HG02852 (cell line): Measurements from ENCODE around the gene HS3ST3B1.

Source experiments
- ATAC-seq: cut with Tn5 transposase; IDR thresholded peaks from one replicate; pipeline ENCODE4 v1.9.1; 2021; ENCODE audit warnings: mild to moderate bottlenecking, moderate library complexity; ENCODE audit not compliant: unreplicated experiment

The HS3ST3B1 gene

DNA sequence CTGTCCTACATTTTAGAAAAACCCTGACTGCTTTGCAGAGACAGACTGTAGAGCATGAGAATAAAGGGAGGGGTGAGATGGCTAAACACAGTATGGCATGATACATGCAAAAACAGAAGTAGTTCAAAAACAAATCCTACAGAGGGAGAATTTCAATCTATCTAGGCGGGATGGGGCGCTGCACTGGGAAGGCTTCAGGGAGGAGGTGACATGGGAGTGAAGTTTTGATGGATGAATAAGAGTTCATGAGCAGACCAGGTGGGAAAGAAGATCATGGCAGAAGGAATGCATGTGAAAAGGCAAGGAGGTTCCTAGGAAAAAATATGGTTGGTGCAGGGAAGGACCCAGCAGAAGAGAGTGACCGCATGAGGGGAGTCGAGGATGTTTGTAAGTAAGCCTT lies 19.2 kb downstream of the HS3ST3B1 start:
- ATAC-seq, result no peak

DNA sequence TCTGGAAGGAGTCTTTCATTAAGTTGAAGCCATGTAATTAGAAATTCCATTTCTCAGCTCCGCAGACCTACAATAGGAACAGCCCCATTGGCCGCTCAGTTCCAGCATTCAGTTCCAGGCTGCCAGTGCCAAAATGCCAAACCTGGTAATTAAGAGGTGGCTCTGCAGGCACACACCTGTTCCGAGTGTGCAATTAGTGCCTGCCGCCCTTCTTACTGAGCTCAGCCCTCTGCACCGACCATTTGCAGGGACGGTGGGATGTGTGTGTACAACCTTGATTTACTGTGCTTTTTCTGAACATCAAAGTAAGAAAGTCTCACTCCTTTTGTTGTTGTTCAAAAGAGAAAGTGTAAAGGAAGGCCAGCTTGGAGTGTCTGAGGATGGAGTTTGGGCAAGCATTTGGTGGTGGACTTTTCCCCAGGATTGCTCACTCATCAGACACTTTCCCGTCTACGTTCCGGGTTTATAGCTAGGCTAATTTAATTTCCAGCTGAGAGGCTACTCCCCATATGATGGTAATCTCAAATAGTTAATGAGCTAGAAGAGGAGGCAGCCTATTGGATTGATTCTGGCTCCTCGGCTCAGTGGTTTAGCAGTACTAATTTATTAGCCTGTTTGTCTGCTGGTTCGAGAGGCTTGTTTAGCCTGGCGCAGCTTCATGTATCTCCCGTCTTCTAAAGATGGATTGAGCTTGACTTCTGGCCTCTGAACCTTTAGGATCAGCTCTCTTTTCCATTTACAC lies 20.0 kb downstream of the HS3ST3B1 start:
- ATAC-seq, result no peak

DNA sequence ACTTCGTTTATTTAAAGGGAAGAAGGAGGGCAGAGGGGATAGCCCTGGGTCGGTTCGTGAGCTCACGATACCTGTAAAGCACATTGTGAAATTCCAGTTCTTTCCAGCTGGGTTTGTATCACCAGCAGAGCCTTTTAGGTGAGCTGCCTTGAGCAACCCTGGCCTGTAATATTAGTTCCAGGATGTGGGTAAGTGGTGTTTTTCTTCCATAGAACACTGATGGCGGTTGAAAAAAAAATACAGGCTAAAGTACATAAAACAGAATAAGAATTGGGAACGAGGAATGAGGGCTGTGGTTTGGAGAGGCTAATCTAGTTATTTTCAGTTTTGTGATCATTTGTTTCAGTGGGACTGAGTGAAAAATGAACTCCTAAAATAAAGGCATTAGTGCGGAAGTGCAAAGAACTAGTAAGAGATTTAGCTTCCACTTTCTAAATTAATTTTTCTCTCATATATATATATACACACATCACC lies 20.6 kb downstream of the HS3ST3B1 start:
- no peak for ATAC-seq

DNA sequence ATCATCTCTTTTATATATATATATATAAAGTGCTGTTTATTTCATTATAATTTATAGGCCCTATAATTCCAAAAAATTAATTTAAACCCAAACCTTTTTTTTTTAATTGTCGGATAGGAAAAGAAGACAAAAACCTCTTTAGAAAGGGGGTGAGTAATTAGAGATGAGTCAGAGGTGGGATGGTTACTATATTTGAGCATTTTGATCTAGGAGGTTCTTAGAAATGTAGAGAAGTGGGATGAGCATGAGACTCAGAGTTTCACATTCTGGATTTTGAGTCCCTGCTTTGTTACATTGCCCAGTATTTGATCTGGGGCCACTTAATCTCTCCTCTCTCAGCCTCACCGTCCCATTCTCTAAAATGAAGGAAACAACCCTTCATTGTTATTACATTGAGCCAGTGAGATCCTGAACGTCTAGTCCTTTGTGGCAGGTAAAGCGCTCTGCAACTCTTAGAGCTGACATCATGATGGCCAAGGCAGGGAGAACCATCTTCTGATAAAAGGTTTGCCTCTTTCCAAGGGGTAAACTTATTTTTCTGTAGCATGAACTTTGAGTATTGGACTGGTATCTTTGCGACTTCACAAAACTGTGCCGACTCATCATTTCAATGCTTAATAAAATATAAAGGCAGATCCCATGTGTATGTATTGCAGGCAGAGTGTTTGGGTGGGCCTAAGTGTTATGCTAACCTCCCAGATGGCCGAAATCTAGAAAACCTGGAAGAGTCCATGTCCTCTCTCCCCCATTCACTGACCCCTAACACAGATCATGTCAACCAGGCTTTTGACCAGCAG lies 21.3 kb downstream of the HS3ST3B1 start:
- ATAC-seq, result no peak

DNA sequence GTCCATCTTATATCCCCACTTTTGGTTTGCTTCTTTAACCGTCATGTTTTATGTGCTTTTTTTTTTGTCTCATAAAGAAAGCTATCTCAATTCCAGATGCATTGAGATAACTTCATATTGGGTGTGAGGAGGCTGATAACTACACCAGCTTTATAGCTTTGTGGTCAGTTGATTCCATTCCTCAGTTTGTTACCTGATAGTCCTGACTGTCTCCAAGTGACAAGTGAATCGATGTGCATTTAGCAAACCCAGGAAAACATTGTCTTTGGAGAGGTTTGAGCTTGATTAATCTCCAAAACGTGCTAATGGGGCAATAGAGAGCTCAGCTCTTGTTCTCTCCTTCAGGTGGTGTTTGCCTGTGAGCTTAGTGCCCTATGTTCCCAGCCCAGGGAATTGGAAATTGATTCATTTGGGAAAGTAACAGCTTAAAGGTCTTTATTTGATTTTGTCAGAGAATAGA lies 22.7 kb downstream of the HS3ST3B1 start:
- ATAC-seq, result no peak

DNA sequence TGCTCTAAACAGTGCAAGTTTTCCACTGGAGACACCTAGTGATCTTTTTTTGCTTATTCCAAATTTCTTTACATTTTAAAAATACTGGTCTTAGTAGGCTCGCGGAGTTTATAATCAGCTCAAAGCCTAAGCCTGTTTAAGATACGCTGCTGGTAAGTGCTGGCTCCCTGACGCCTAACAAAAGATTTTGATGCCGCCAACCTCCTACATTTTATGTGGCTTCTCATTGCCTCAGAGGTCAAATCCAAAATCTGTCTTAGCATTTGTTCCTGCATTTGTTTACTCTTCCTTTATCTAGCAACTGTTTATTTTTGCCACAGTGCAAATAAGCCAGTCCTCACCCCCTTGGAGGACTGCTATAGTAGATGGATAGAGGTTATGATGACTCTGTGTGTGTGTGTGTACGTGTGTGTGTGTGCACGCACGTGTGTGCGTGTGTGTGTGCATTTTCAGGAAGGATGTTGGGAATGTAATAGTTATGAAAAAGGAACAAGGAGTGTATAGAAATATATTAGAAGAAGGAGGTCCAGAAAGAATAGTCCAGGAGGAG lies 24.8 kb downstream of the HS3ST3B1 start:
- ATAC-seq, result no peak

DNA sequence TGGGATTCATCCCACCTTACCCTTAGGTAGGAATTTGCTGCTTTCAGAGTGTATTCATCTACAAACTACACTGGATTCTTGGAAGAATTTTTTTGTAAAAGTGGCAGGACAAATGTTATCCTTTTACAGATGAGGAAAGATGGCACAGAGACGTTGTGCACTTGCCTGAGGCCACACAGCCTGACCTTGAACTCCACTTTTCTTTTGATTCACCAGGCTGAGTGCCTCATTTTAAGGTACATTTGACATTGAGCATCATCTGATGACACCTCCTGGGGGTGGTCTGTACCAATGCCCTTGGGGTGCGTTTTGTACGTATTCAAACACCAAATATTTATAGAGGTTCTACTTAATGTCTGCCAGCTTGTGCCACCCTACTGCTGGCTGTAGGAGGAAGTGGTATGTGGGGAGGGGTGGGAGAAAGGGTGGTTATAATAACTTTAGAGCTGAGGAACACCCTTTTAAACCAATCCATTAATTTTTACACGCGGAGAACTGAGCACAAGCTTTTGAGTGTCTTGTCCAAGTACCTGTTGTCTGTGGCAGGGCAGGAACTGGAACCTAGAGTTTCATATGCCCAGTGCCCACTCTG lies 29.1 kb downstream of the HS3ST3B1 start:
- no peak for ATAC-seq

DNA sequence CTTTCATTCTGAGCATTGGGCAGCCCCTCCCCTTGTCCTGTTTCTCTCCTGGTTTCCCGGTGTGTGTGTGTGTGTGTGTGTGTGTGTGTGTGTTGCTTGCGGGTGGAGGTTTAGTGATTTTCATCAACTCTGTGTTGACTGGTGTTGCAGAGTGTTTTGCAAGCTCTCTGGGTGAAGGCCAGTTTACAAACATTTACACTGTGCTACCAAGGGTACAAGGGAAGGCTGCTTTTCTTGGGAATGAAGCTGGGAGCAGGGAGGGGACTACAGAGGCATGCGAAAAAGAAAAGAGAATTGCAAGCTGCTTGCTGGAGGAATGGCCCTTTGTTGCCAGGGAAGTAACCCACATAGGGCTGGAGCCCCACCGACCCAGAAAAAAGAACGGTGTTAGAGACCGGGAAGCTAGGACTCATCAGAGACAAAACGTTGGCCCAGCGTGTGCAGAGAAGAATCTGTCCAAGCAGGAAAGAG lies 29.6 kb downstream of the HS3ST3B1 start:
- ATAC-seq, result no peak

DNA sequence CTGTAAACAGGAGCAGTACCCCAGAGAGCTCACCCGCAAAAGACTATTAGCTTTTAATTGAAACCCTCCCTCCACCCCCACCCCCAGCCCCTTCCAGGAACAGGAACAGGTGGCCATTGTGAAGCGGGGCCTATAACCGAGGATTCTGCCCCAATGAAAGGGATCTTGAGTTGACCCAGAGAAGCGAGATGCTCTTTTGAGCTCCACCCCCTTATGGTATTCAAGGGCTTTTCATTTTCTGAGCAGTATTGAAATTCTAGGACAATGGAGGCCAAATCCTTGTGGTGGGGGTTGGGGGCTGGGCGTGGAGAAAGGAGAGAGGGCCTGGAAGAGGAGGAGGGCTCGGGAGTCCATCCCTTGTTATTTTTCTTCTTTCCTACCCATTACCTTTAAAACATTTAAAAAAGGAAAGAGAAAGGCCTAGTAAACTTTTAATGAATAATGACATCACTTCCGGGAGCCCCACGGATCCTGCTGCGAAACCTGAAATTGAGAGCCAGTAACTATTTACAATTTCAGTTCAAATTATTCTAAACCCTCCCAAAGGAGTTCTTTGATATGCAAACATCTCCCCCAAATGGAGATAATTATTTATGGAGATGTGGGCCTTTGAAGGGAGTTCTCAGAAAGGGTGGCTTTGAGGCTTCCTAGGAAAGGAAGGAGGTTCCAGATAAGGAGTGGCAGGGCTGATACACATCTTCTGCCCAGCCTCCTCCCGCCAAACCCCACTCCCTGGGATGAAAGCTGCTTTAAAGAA lies 30.5 kb downstream of the HS3ST3B1 start:
- no peak for ATAC-seq

DNA sequence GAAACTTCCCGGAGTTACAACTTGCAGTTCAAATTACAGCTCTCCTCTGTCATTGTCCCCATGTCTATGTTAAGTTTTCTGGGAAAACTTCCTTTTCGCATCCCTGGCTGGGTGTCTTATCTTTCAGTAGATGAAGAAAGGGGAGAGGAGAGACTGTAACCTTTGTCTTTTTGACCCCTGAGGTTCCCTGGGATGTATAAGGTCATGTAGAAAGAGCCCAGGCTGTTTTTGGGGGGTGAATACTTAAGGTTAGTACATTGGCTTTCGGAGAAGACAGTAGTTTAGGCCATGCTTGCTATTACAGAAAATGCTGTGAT lies 31.1 kb downstream of the HS3ST3B1 start:
- no peak for ATAC-seq

DNA sequence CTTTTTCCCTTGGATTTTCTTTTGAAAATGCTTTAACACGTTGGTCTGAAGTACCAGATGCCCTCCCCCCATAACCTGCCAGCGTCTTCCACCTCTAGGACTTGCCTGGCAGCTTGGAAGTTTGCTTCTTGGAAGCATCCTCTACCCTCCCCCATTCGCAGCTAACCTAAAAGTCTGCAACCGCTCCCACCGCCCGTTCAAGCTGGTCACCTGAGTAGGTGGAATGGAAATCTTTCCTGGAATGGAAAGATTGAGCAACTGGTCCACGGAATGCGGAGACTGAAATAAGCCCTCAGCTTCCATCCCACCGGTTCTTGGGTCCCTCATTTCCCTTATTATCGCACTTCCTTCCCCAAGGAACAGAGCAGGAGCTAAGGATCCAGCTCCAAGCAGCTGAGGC lies 31.4 kb downstream of the HS3ST3B1 start:
- no peak for ATAC-seq

DNA sequence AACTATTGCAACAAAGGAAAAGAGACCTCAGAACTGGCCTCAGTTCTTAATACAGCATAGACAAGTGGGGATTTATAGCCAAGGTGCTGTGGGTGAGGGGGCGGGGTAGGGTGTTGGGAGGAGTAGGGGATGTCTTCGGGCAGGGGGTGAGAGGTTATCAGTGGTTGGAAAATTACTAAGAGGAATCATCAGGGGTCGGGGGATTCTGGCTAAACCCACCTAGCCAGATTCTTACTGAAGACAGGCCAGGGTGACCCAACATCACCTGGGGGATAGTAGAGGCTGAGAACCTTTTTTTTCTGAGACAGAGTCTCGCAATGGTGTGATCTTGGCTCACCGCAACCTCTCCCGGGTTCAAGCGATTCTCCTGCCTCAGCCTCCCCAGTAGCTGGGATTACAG lies 32.6 kb downstream of the HS3ST3B1 start:
- no peak for ATAC-seq

DNA sequence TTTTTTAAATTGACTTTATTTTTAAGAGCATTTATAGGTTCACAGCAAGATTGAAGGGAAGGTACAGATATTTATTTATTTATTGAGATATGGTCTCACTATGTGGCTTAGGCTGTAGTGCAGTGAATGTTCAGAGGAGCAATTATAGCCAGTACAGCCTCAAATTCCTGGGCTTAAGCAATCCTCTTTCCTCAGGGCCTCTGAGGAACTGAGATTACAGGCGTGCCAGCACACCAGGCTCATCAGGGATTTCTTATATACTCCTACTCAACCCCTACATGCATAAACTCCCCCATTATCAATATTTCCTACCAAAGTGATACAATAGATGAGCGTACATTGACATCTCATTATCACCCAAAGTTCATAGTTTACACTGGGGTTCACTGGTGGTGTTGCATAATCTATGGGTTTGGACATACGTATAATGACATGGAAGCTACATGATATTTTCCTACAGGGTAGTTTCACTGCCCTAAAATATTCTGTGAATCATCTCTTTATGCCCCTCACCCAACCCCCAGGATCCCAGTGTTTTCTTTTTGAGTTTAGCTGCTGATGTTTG lies 33.5 kb downstream of the HS3ST3B1 start:
- ATAC-seq, result no peak

DNA sequence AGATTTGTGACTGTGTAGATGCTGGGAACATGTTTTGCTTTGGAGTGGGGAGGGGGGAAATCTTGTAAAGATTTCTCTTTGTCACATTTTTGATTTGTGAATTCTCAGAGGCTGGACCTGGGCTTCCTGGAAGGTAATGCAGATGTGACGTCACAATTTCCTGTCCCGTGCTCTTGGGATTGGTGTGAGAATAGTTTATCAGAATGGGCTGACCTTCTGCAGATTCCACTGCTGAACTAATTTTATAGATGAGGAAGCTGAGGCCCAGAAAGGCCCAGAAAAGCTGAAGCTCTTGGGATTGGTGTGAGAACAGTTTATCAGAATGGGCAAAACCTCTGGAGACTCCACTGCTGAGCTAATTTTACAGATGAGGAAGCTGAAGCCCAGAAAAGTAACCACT lies 34.0 kb downstream of the HS3ST3B1 start:
- no peak for ATAC-seq

DNA sequence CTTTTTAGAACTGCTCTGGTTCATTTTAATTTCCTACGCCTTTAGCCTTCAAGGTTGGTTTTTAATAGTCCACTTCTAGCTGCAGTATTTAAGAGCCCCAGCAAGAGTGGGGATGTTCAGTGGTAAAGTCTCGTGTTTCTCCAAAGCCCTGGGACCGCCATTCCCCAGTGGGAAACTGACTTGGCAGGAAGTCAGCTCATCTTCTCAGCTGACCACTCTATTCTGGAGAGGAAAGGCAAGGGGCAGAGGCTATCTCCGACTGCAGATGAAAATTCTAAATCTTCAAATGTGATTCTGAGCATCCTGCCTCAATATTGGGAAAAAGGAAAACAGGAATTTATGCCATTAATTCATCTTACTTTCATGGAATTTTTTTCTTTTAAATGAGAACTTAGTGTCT lies 35.5 kb downstream of the HS3ST3B1 start:
- no peak for ATAC-seq

DNA sequence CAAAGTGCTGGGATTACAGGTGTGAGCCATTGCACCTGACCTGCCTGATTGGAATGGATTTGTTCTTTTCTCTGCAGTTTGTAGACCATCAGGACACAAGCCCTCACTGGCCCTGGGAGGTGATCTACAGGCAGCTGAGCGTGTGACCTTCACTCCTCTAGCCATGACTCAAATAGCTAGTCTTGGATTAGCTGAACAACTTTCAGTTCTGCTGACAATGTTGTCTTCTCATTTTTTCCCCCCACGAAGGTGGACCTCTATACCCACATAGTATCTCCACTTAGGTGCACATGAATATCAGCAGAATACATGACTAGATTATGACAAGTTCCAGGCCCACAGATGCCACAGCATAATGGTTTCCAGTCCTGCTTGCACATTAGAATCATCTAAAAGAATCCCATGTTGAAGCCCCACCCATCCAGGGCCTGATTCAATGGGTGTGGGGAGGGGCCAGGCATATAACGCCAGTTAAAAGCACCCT lies 36.8 kb downstream of the HS3ST3B1 start:
- ATAC-seq, result peak; percentile 82

DNA sequence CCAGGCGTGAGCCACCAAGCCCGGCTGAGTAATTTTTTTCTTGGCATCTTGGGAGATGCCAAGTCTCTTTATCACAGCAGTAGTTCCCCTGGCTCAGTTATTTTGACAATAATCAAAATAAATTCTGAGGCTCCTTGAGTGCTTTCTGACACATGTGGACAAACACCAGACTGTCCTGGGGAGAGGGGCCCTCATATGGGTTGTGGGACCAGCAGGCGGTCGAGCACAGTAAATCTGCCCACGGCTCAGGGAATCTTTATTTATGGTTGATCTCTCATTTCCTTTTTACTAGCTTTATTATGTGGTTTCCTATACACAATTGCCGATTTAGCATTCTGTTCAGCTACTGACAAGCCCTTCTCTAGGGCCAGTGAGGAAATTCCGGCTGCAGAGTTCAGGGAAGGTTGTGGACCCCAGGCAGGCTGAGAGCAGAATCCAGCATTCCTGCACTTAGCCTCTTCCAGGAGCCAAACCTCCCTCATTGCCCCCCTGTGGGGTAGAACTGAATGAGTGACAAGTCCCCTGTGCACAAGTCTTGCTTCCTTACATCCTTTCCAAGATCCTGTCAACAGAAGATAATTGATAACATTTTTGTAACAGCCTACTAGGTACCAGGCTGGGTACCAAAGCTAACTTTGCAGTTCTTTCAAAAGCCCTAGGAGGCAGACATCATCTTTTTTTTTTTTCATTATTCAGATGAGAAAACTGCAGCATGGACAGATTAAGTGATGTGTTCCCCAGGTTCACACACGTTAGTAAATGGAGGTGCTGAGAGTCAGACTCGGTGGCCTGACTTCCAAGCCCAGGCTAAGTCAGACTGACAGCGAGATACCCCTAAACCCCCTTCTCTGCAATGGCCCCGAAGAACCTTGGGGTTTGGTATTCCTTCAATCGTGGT lies 40.2 kb downstream of the HS3ST3B1 start:
- no peak for ATAC-seq

DNA sequence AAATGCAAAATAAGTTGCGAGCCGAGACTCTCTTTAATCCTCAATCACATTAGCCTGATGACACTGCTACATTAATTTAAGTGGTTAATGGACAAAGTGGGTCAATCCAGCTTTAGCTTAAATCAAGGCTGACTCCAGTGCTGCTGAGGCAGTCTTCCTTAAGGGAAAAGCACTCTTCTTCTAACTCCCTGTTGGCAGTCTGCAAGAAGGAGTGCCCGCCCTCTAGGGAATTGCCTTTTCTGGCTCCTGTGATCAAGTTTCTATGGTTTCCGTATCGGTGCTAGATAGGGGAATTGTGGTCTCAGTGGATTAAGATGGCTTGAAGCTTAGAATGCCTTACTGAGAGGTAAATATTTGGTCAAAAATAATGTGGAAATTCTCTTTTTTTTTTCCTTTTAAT lies 41.0 kb downstream of the HS3ST3B1 start:
- no peak for ATAC-seq

DNA sequence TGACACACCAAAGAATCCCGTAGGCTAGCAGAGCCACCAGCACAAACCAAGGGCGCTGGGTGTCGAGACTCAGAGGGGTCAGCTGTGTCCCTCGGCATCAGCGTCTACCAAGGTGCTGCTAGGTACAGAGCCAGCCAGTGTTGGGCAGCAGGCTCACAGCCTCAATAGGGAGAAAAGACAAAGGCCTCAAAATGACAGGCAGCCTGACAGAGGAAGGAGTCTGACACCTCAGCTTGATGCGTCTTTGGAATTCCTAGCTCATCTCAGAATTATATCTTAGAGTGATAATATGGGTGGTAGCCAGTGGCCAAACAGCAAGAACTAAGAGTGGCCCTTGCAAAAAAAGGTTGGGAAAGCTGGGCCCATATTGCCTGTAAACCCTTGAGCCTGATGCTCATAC lies 45.9 kb downstream of the HS3ST3B1 start:
- no peak for ATAC-seq
